Caco-2 (cell line): ENCODE data around the gene TNPO2. TPM values are rescaled to one million over a fixed set of nuclear protein-coding genes. Genes with fewer than 3 reads are reported as not detected.

ENCODE experiments used
- BruUV-seq: library from RNA; stranded (reverse); fragments of 400-500 nt; replicated peaks from 2 replicates; lab custom pipeline; 2021; lab: Mats Ljungman, UMichigan
- CTCF ChIA-PET: fragments of 300-600 bp; sonication (Branson Sonifier 250); formaldehyde crosslinking; loops from one replicate; lab custom pipeline; 2022; ENCODE audit warnings: antibody characterized with exemption; lab: Charles Lee
- POLR2A ChIA-PET: fragments of 300-600 bp; sonication (Branson Sonifier 250); formaldehyde crosslinking; loops from one replicate; lab custom pipeline; 2022; ENCODE audit warnings: antibody characterized with exemption; lab: Charles Lee
- DNase-seq, 2 experiments: peaks; one replicate each; pipeline versions ENCODE4 v3.0.0 to v3.0.0-alpha.2; 2020 to 2022
- H3K27me3 ChIP-seq: replicated peaks from 2 replicates; pipeline ENCODE4 v1.6.0; 2011; ENCODE audit warnings: low read length; ENCODE audit not compliant: control insufficient read depth, insufficient read depth
- H3K36me3 ChIP-seq: 2 replicates; pipeline ENCODE4 v1.5.1; 2011; ENCODE audit warnings: low read length; ENCODE audit not compliant: control insufficient read depth, insufficient read depth
- H3K4me1 ChIP-seq: fragments of 250-450 bp; sonication (Bioruptor Pico); 2 replicates; pipeline ENCODE4 v1.5.1; 2020; ENCODE audit warnings: mild to moderate bottlenecking
- H3K4me3 ChIP-seq: 2 replicates; pipeline ENCODE4 v1.5.1; 2011; ENCODE audit warnings: low read depth, mild to moderate bottlenecking, control low read depth, low read length
- H3K9me3 ChIP-seq: fragments of 250-450 bp; sonication (Bioruptor Pico); 2 replicates; pipeline ENCODE4 v1.5.1; 2020; ENCODE audit warnings: mild to moderate bottlenecking, moderate library complexity
- H3K27ac Mint-ChIP-seq: one replicate; pipeline ENCODE4 v1.8.0; 2022; ENCODE audit warnings: mixed read lengths; ENCODE audit not compliant: unreplicated experiment
- H3K27me3 Mint-ChIP-seq: one replicate; pipeline ENCODE4 v1.8.0; 2022; ENCODE audit warnings: mixed read lengths; ENCODE audit not compliant: insufficient read depth, unreplicated experiment
- H3K36me3 Mint-ChIP-seq: one replicate; pipeline ENCODE4 v1.8.0; 2022; ENCODE audit warnings: mild to moderate bottlenecking, mixed read lengths; ENCODE audit not compliant: insufficient read depth, unreplicated experiment
- H3K4me1 Mint-ChIP-seq: one replicate; pipeline ENCODE4 v1.8.0; 2022; ENCODE audit warnings: low read depth, mixed read lengths; ENCODE audit not compliant: unreplicated experiment
- H3K4me3 Mint-ChIP-seq: one replicate; pipeline ENCODE4 v1.8.0; 2022; ENCODE audit warnings: mild to moderate bottlenecking, moderate library complexity, mixed read lengths; ENCODE audit not compliant: unreplicated experiment
- H3K9me3 Mint-ChIP-seq: one replicate; pipeline ENCODE4 v1.8.0; 2022; ENCODE audit warnings: mixed read lengths; ENCODE audit not compliant: unreplicated experiment
- intact Hi-C: fragments of 100-400 bp; cut with micrococcal nuclease; formaldehyde crosslinking; loops from one replicate; pipeline ENCODE4 v1.10.0; 2022; ENCODE audit not compliant: unreplicated experiment
- total RNA-seq: library from RNA; stranded (reverse); gene quantifications from 2 replicates; pipeline ENCODE4 v1.2.3, GENCODE V29; 2022
- TF ChIP-seq, protein P1 (sequence below), 2 experiments: fragments of 200-600 bp in 1 of 2; IDR thresholded peaks; 1 replicate in 1 of 2; 2 replicates in 1 of 2; pipeline versions ENCODE4 v1.5.1 to v1.8.0; 2011 to 2022; ENCODE audit warnings: antibody characterized with exemption in 1 of 2, control low read depth in 1 of 2, inconsistent platforms in 1 of 2, low read depth in 1 of 2, low read length in 1 of 2, mild to moderate bottlenecking in 1 of 2, moderate library complexity in 1 of 2; ENCODE audit not compliant: insufficient read depth in 1 of 2, severe bottlenecking in 1 of 2, unreplicated experiment in 1 of 2

The TNPO2 gene
- total RNA-seq, 1 experiment from 2014 or later = 87.8 TPM

DNA sequence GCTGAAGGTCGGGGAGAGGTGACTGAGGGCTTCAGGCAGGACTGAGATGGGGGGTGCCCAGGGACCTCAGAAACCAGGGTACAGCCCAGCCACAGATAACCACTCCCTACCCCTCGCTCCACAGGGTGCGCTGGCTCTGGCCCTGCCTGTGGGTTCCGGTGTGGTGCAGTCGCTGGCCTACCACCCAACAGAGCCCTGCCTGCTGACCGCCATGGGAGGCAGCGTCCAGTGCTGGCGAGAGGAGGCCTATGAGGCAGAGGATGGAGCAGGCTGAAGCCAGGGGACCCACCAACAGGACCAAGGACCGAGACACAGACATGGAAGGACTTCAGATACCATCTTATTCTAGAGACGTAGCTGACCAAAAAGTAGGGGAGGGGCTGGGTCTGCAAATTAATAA lies 48.3 kb downstream of the TNPO2 start:
- ChIA-PET CTCF (no interaction called here), POLR2A (no interaction called here)
- H3K27me3 Mint-ChIP-seq = no peaks in the 10 kb centered on the region

DNA sequence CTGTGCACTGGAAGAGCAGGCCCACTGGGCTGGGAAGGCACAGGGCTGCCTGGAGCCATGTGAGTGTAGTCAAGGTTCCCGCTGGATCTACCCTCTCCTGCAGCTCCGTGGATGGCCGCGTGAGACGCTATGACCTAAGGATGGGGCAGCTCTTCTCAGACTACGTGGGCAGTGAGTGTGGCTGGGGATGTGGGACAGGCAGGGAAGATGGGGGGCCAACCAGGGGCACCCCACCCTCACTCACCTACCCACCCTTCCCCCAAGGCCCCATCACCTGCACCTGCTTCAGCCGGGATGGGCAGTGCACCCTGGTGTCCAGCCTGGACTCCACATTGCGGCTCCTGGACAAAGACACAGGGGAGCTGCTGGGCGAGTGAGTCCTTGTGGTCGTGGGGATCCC lies 51.0 kb downstream of the TNPO2 start:
- peaks cover 83% of the 10 kb centered on the region for H3K36me3 Mint-ChIP-seq
- H3K4me3 Mint-ChIP-seq = no peak overlapping the region
- CTCF ChIA-PET = interaction anchor here (0.6 to 1.4 kb wide), 3 partner anchors 9 to 33 kb away, joined by 3 to 5 read pairs (median 4); no protein-coding TSS in a partner anchor
- no peaks in the 10 kb centered on the region for H3K27me3 Mint-ChIP-seq
- H3K27me3 ChIP-seq = no peaks in the 10 kb centered on the region
- no peaks in the 10 kb centered on the region for H3K9me3 ChIP-seq
- peaks cover 13% of the 10 kb centered on the region for H3K36me3 ChIP-seq
- DNase-seq = no peak
- H3K27ac Mint-ChIP-seq = no peak overlapping the region
- no peak overlapping the region for H3K4me3 ChIP-seq
- BruUV-seq = no TSS peak
- TF ChIP-seq, protein P1, sequence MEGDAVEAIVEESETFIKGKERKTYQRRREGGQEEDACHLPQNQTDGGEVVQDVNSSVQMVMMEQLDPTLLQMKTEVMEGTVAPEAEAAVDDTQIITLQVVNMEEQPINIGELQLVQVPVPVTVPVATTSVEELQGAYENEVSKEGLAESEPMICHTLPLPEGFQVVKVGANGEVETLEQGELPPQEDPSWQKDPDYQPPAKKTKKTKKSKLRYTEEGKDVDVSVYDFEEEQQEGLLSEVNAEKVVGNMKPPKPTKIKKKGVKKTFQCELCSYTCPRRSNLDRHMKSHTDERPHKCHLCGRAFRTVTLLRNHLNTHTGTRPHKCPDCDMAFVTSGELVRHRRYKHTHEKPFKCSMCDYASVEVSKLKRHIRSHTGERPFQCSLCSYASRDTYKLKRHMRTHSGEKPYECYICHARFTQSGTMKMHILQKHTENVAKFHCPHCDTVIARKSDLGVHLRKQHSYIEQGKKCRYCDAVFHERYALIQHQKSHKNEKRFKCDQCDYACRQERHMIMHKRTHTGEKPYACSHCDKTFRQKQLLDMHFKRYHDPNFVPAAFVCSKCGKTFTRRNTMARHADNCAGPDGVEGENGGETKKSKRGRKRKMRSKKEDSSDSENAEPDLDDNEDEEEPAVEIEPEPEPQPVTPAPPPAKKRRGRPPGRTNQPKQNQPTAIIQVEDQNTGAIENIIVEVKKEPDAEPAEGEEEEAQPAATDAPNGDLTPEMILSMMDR (IDR thresholded peaks at IDR 0.05; ENCODE audit: insufficient read depth in 1 of 2, low read depth in 1 of 2, low read length in 1 of 2, severe bottlenecking in 1 of 2, unreplicated experiment in 1 of 2) = no peak
- POLR2A ChIA-PET = interaction anchor here (0.7 kb wide), 1 partner anchor 24 kb away, joined by 11 read pairs; the partner anchor contains the start of gene FBXW9
- no peaks in the 10 kb centered on the region for H3K9me3 Mint-ChIP-seq
- H3K4me1 Mint-ChIP-seq = no peaks in the 10 kb centered on the region
- intact Hi-C loops = loop anchor here (1.0 kb wide), 1 partner anchor 108 kb away; no protein-coding TSS in a partner anchor
- peaks cover 6% of the 10 kb centered on the region; the same call in 1 of the 2 replicates for H3K4me1 ChIP-seq

More for the DNA sequence above, 48.3 kb downstream of the TNPO2 start:
- intact Hi-C loops = no loop called here
- no peaks in the 10 kb centered on the region for H3K27me3 ChIP-seq
- no peak overlapping the region for H3K27ac Mint-ChIP-seq
- BruUV-seq = no TSS peak
- H3K4me1 ChIP-seq = no peaks in the 10 kb centered on the region
- TF ChIP-seq, protein P1 (IDR thresholded peaks at IDR 0.05; ENCODE audit: insufficient read depth in 1 of 2, low read depth in 1 of 2, low read length in 1 of 2, severe bottlenecking in 1 of 2, unreplicated experiment in 1 of 2) = no peak
- H3K9me3 ChIP-seq = no peaks in the 10 kb centered on the region
- H3K4me3 Mint-ChIP-seq = no peak overlapping the region
- peaks cover 16% of the 10 kb centered on the region for H3K36me3 ChIP-seq
- H3K4me1 Mint-ChIP-seq = no peaks in the 10 kb centered on the region
- no peak for DNase-seq
- no peak overlapping the region for H3K4me3 ChIP-seq
- H3K36me3 Mint-ChIP-seq = peaks cover 90% of the 10 kb centered on the region
- H3K9me3 Mint-ChIP-seq = no peaks in the 10 kb centered on the region

DNA sequence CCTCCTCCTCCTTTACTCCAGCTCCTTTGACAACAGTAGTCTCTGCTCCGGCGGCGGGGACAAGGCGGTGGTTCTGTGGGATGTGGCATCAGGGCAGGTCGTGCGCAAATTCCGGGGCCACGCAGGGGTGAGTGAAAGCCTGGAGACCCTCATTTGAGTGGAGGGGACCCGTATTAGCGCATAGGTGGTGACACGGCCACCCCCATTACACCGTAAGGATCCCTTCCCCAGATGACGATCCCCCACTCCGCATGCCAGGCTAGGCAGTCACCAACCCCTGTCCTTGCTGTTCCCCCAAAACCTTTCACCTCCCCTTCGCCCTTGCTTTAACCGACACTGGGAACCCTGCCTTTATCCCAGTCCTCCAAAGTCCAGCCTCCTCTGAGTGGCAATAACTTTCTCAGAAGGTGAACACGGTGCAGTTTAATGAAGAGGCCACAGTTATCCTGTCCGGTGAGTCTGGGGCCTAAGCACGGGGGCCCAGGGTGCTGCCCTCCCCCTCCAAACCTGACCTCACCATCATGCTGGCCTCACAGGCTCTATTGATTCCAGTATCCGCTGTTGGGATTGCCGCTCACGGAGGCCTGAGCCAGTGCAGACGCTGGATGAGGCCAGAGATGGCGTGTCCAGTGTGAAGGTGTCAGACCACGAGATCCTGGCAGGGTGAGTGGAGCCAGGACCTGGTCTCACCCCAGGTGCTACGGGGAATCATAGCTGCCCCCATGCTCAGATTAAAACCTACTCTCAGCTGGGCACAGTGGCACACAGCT lies 53.4 kb downstream of the TNPO2 start:
- H3K4me3 Mint-ChIP-seq = peak overlapping the region; percentile 85
- Histone ChIP-seq H3K27me3 (no peaks in the 10 kb centered on the region), H3K36me3 (peaks cover 5% of the 10 kb centered on the region), H3K4me3 (peak overlapping the region; percentile 84), H3K9me3 (no peaks in the 10 kb centered on the region), H3K4me1 (peaks cover 12% of the 10 kb centered on the region)
- peak overlapping the region; percentile 94 for H3K27ac Mint-ChIP-seq
- H3K36me3 Mint-ChIP-seq = peaks cover 67% of the 10 kb centered on the region
- H3K27me3 Mint-ChIP-seq = no peaks in the 10 kb centered on the region
- DNase-seq = no peak
- H3K4me1 Mint-ChIP-seq = peaks cover 8% of the 10 kb centered on the region
- H3K9me3 Mint-ChIP-seq = no peaks in the 10 kb centered on the region
- TF ChIP-seq, protein P1 (IDR thresholded peaks at IDR 0.05; ENCODE audit: insufficient read depth in 1 of 2, low read depth in 1 of 2, low read length in 1 of 2, severe bottlenecking in 1 of 2, unreplicated experiment in 1 of 2) = no peak
- intact Hi-C loops = no loop called here
- CTCF ChIA-PET = no interaction called here
- BruUV-seq = no TSS peak
- POLR2A ChIA-PET = no interaction called here
